Erythroblast (primary cell): ENCODE results near the gene TIMP3.

Source experiments
- GATA1 ChIP-seq: IDR thresholded peaks from 2 replicates; pipeline ENCODE4 v1.6.1; 2011; ENCODE audit warnings: low read depth, mild to moderate bottlenecking, control low read depth, low read length, moderate library complexity
- POLR2A ChIP-seq: IDR thresholded peaks from 2 replicates; pipeline ENCODE4 v1.6.1; 2011; ENCODE audit warnings: mild to moderate bottlenecking, low read length

DNA sequence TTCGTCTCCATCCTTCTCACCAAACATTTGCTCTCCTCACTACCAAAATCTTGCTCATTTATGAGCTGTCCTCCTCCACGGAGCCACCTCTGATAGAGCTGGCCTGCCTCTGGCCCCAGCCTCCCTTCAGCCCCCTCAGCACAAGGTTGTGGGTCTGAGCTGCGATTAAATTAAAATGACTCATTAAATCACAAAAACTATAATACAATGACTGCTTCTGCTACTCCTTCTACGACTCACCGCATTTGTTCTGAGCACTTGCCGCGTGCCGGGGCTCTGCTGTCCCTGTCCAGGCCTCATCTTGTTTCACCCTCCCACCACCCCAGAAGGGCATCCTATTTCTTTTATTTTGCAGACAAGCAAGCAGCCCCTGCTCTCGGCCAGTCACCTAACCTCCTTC, 49.2 kb upstream of the TIMP3 start:
- TF ChIP-seq POLR2A = no peak
- TF ChIP-seq GATA1 = no peak
